ENCODE data around the gene LRRC31.

DNA sequence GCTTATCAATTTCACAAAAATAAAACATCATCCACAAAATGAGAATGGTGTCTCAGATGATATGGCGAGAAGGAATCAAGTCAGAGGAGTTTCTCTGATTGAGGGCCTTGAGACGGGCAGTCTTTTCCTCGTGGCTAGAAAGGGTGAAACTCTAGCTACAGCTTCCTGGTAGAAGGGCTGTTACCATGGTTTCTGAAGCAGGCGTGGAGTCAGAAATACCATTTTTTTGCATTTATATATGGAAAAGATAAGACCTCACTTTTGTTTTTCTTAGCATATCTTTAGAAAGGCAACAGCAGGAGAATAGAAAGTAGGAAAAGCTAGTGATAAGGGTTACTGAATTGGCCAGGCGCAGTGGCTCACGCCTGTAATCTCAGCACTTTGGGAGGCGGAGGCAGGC lies 24.4 kb upstream of the LRRC31 start:
- TF ChIP-seq, protein P1, sequence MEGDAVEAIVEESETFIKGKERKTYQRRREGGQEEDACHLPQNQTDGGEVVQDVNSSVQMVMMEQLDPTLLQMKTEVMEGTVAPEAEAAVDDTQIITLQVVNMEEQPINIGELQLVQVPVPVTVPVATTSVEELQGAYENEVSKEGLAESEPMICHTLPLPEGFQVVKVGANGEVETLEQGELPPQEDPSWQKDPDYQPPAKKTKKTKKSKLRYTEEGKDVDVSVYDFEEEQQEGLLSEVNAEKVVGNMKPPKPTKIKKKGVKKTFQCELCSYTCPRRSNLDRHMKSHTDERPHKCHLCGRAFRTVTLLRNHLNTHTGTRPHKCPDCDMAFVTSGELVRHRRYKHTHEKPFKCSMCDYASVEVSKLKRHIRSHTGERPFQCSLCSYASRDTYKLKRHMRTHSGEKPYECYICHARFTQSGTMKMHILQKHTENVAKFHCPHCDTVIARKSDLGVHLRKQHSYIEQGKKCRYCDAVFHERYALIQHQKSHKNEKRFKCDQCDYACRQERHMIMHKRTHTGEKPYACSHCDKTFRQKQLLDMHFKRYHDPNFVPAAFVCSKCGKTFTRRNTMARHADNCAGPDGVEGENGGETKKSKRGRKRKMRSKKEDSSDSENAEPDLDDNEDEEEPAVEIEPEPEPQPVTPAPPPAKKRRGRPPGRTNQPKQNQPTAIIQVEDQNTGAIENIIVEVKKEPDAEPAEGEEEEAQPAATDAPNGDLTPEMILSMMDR (IDR thresholded peaks at IDR 0.05; ENCODE audit: insufficient read depth, low read length, poor library complexity, severe bottlenecking), result no peak
- TF ChIP-seq EZH2phosphoT487 (conservative IDR thresholded peaks at IDR 0.05; ENCODE audit: low read length), result no peak

Measured in SU-DHL-6 (cell line).